GM19240 (cell line): ENCODE results near the gene METTL25.

Source experiments
- DNase-seq: peaks from one replicate; pipeline ENCODE4 v3.0.0; 2011; ENCODE audit warnings: low spot score; ENCODE audit not compliant: insufficient read length

The METTL25 gene

DNA sequence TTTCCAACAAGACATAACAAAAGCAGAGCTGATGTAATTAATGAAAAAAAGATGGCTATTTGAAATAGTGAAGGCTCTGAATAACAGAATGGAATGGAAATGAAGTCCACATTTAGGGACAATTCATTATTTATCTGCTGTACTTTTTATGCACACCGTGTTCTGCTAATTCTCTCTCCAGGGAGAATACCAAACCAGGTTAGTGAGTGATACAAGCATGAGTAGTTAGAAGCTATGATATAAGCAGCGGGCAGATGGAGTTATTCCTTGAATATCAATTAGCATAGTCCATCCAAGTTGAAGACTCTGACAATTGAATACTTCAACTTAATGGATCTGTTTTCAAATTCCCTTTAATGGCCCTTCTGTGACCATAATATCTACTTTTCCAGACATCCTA is 166.3 kb downstream of the METTL25 start:
- DNase-seq, result no peak

DNA sequence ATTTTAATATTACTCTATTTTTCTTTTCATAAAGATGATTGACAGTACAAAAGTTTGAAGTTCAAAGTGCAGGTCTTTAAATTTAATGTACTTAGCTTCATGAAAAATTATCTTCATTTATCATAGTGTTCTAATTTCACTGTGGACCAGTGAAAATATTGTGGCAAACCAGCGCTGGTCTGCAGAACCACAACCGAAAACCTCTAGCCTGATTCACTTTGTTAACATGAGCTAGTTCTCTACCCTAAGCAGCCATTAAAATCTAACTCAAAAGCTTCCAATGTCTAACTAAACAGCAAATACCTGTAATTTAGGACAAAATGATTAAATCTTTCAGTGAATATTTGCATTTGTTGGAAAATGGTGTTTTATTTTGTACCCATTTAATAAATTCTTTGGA is 167.3 kb downstream of the METTL25 start:
- DNase-seq, result no peak

DNA sequence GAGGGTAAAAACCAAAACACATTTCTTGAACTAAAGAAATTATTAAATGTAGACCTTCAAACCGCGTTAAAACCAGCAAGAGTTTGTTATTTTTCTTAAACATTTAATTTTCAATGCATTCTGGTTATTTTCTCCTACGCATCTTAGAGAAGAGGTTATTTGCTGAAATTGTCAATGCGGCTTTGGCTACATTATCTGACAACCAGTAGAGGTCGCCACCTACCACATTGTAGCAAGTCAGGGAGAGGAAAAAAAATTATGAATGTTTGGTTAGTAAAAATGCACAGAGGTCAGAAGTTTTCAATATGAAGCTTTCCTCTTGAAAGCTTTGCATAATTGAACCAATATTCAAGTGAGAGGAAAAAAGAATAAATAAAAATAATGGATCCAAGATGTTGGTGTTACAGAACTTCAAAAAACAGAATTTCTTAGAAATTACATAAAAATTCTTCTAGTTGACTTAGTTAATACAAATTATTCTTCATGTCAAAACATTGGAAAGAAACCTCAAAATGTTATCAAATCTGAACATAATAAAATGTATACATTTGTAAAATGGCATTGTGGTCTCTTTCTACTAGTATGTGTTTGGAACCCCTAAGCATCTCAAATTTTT is 168.9 kb downstream of the METTL25 start:
- DNase-seq, result no peak
